ENCODE results near the gene CD22.

Gene CD22

GRCh38 chr19:35396240-35396885, 67.4 kb downstream of the CD22 start:
- Histone ChIP-seq H2AFZ (ENCODE audit: low read length) (no peak overlapping the region), H3F3A (ENCODE audit: low read depth) (no peaks in the 10 kb centered on the region), H3K27me3 (ENCODE audit: insufficient read depth, low read length, poor library complexity, severe bottlenecking) (no peaks in the 10 kb centered on the region), H3K9me3 (ENCODE audit: insufficient read depth, low read depth, low read length) (no peaks in the 10 kb centered on the region), H3K9ac (ENCODE audit: low read depth, low read length, poor library complexity, severe bottlenecking) (no peak overlapping the region), H3K36me3 (ENCODE audit: insufficient read depth, low read length) (no peaks in the 10 kb centered on the region), H3K4me2 (ENCODE audit: low read depth, low read length, poor library complexity, severe bottlenecking) (no peak overlapping the region), H3K4me3 (ENCODE audit: low read length, poor library complexity, severe bottlenecking) (no peak overlapping the region), H3K9me2 (replicated peaks; ENCODE audit: low read depth, low read length) (no peaks in the 10 kb centered on the region), H3K79me2 (ENCODE audit: insufficient read depth, low read length) (no peaks in the 10 kb centered on the region), H3K4me1 (ENCODE audit: insufficient read depth, low read length, poor library complexity, severe bottlenecking) (peaks cover 8% of the 10 kb centered on the region), H4K20me1 (ENCODE audit: insufficient read depth, low read length, poor library complexity, severe bottlenecking) (no peaks in the 10 kb centered on the region)
- TF ChIP-seq EZH2phosphoT487 (IDR thresholded peaks at IDR 0.05; ENCODE audit: borderline replicate concordance), result no peak
- TF ChIP-seq, protein P1, sequence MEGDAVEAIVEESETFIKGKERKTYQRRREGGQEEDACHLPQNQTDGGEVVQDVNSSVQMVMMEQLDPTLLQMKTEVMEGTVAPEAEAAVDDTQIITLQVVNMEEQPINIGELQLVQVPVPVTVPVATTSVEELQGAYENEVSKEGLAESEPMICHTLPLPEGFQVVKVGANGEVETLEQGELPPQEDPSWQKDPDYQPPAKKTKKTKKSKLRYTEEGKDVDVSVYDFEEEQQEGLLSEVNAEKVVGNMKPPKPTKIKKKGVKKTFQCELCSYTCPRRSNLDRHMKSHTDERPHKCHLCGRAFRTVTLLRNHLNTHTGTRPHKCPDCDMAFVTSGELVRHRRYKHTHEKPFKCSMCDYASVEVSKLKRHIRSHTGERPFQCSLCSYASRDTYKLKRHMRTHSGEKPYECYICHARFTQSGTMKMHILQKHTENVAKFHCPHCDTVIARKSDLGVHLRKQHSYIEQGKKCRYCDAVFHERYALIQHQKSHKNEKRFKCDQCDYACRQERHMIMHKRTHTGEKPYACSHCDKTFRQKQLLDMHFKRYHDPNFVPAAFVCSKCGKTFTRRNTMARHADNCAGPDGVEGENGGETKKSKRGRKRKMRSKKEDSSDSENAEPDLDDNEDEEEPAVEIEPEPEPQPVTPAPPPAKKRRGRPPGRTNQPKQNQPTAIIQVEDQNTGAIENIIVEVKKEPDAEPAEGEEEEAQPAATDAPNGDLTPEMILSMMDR (conservative IDR thresholded peaks at IDR 0.05; ENCODE audit: low read length), result no peak
